SU-DHL-6 (cell line): ENCODE data around the gene KRTAP19-2.

Source experiments
- H2AFZ ChIP-seq: fragments of 200-600 bp; sonication (generic); 2 replicates; pipeline ENCODE4 v1.6.1; 2014; ENCODE audit warnings: low read depth, mild to moderate bottlenecking, moderate library complexity, mixed read lengths, antibody characterized with exemption, low read length; ENCODE audit not compliant: severe bottlenecking
- H3F3A ChIP-seq: fragments of 200-600 bp; shearing (Covaris generic); 2 replicates; pipeline ENCODE4 v1.6.0; 2016; ENCODE audit warnings: antibody characterized with exemption, mild to moderate bottlenecking; ENCODE audit not compliant: insufficient read depth
- H3K27ac ChIP-seq: fragments of 200-600 bp; sonication (generic); 2 replicates; pipeline ENCODE4 v1.5.1; 2016; ENCODE audit warnings: low read depth, mild to moderate bottlenecking, low read length, moderate library complexity, mixed read lengths
- H3K27me3 ChIP-seq: fragments of 200-600 bp; sonication (generic), shearing (Covaris generic); 2 replicates; pipeline ENCODE4 v1.6.0; 2014; ENCODE audit warnings: mild to moderate bottlenecking, low read length
- H3K36me3 ChIP-seq: fragments of 200-600 bp; sonication (generic); 2 replicates; pipeline ENCODE4 v1.6.1; 2014; ENCODE audit warnings: mild to moderate bottlenecking, low read length, mixed read lengths
- H3K4me2 ChIP-seq: fragments of 300-600, 200-600 bp; shearing (Covaris generic), sonication (generic); 2 replicates; pipeline ENCODE4 v1.6.0; 2014; ENCODE audit warnings: low read length, low read depth, mild to moderate bottlenecking; ENCODE audit not compliant: poor library complexity, severe bottlenecking
- H3K4me3 ChIP-seq: fragments of 200-600 bp; sonication (generic); 2 replicates; pipeline ENCODE4 v1.5.1; 2014; ENCODE audit warnings: antibody characterized with exemption, low read length, mild to moderate bottlenecking, mixed read lengths; ENCODE audit not compliant: insufficient read depth, poor library complexity, severe bottlenecking
- H3K79me2 ChIP-seq: fragments of 200-600 bp; sonication (generic); 2 replicates; pipeline ENCODE4 v1.6.1; 2014; ENCODE audit warnings: mild to moderate bottlenecking, low read length, moderate library complexity; ENCODE audit not compliant: insufficient read depth
- H3K9ac ChIP-seq: fragments of 200-600 bp; sonication (generic); 2 replicates; pipeline ENCODE4 v1.7.0; 2014; ENCODE audit warnings: mild to moderate bottlenecking, low read length
- H3K9me2 ChIP-seq: fragments of 200-600 bp; sonication (generic); replicated peaks from 2 replicates; pipeline ENCODE4 v1.6.1; 2014; ENCODE audit warnings: low read length; ENCODE audit not compliant: insufficient read depth
- H3K9me3 ChIP-seq: fragments of 200-600 bp; sonication (generic); 2 replicates; pipeline ENCODE4 v1.6.1; 2014; ENCODE audit warnings: low read length, mixed read lengths; ENCODE audit not compliant: insufficient read depth
- H4K20me1 ChIP-seq: fragments of 200-600 bp; sonication (generic); 2 replicates; pipeline ENCODE4 v1.6.1; 2014; ENCODE audit warnings: low read depth, mild to moderate bottlenecking, antibody characterized with exemption, low read length, moderate library complexity, mixed read lengths
- EZH2phosphoT487 ChIP-seq: fragments of 200-600 bp; sonication (generic), shearing (Covaris generic); conservative IDR thresholded peaks from 2 replicates; pipeline ENCODE4 v1.6.1; 2018; ENCODE audit warnings: mild to moderate bottlenecking, antibody characterized with exemption, low read length, moderate library complexity, mixed read lengths
- TF ChIP-seq, protein P1 (sequence below): fragments of 200-600 bp; sonication (generic); IDR thresholded peaks from one replicate; pipeline ENCODE4 v1.5.1; 2017; ENCODE audit warnings: antibody characterized with exemption, mild to moderate bottlenecking, low read length, moderate library complexity; ENCODE audit not compliant: insufficient read depth, poor library complexity, severe bottlenecking

Gene KRTAP19-2

DNA sequence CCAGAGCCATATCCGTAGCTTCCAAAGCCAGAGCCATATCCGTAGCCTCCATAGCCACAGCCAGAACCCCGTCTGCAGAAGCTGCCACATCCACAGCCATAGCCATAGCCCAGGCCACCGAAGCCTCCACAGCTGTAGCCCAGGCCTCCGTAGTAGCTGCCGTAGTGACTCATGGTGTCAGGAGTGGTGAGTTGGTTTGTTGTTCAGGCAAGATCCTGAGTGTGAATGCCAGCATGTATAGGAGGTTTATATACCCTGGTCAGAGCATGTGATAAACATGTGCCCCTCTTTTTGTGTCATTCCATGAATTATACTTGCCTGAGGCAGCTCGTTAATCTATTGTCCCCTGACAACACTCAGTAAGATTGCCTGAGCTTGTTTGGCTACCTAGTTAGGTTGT, 7.1 kb downstream of the KRTAP19-2 start, which contains the start of gene KRTAP19-1:
Gene KRTAP19-1, minus strand, starts transcription at position 223 of the 400 bp plus-strand sequence. Its CDS starts 50 bp downstream, at position 173.
- Histone ChIP-seq H4K20me1 (no peaks in the 10 kb centered on the region), H3K79me2 (no peaks in the 10 kb centered on the region), H3K9me3 (no peaks in the 10 kb centered on the region), H3K36me3 (no peaks in the 10 kb centered on the region), H3K27ac (no peak within 1 kb of the TSS), H3K4me2 (no peak within 1 kb of the TSS), H2AFZ (no peak within 1 kb of the TSS), H3K9me2 (no peaks in the 10 kb centered on the region), H3F3A (no peaks in the 10 kb centered on the region), H3K27me3 (no peaks in the 10 kb centered on the region), H3K4me3 (no peak within 1 kb of the TSS), H3K9ac (no peak within 1 kb of the TSS)
- no peak for TF ChIP-seq EZH2phosphoT487
- TF ChIP-seq, protein P1, sequence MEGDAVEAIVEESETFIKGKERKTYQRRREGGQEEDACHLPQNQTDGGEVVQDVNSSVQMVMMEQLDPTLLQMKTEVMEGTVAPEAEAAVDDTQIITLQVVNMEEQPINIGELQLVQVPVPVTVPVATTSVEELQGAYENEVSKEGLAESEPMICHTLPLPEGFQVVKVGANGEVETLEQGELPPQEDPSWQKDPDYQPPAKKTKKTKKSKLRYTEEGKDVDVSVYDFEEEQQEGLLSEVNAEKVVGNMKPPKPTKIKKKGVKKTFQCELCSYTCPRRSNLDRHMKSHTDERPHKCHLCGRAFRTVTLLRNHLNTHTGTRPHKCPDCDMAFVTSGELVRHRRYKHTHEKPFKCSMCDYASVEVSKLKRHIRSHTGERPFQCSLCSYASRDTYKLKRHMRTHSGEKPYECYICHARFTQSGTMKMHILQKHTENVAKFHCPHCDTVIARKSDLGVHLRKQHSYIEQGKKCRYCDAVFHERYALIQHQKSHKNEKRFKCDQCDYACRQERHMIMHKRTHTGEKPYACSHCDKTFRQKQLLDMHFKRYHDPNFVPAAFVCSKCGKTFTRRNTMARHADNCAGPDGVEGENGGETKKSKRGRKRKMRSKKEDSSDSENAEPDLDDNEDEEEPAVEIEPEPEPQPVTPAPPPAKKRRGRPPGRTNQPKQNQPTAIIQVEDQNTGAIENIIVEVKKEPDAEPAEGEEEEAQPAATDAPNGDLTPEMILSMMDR = no peak

DNA sequence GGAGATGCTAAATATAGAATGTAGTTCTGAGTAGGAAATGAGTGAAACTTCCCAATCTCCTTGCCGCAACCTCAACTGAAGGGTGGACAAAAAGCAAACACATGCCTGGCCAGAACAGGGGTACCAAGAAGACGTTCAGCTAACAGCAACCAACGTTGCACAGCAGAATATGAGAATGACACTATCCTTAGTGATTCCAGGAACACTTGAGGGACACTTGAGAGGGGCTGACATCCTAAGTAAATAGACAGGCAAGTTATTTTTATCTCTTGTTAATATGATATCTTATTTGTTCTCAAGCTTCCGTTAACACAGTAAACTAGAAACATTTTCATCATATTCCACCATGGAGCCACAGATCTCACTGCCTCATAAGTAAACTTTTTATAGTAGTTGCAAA, 8.0 kb downstream of the KRTAP19-2 start:
- Histone ChIP-seq H3K9me2 (no peaks in the 10 kb centered on the region), H3K36me3 (no peaks in the 10 kb centered on the region), H3K79me2 (no peaks in the 10 kb centered on the region), H3K9me3 (no peaks in the 10 kb centered on the region), H3K4me2 (no peak overlapping the region), H3K27ac (no peak overlapping the region), H3K4me3 (no peak overlapping the region), H3F3A (no peaks in the 10 kb centered on the region), H3K27me3 (no peaks in the 10 kb centered on the region), H2AFZ (no peak overlapping the region), H3K9ac (no peak overlapping the region), H4K20me1 (no peaks in the 10 kb centered on the region)
- TF ChIP-seq, protein P1 = no peak
- TF ChIP-seq EZH2phosphoT487 = no peak

DNA sequence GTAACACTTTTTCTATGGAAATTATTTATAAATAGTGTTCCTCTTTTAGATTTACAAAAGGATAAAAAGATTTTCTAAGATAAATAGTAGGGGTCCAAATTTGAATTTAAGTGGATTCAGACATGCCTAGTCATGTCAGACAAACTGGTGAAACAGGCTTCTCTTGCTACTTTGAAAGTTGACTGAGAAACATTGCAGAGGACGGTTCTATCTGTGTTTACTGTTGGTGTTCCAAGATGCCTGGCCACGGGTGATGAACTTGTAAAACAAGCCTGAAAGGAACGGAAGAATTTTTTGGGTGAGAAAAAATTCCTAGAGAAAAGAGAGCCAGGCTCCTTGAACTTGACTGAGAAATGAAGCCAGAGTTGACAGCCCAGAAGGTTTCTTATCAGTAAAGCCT, 9.2 kb downstream of the KRTAP19-2 start:
- H3K36me3 ChIP-seq = no peaks in the 10 kb centered on the region
- no peaks in the 10 kb centered on the region for H3K79me2 ChIP-seq
- no peak overlapping the region for H2AFZ ChIP-seq
- no peaks in the 10 kb centered on the region for H3K9me2 ChIP-seq
- H3K27ac ChIP-seq = no peak overlapping the region
- H3F3A ChIP-seq = no peaks in the 10 kb centered on the region
- H3K27me3 ChIP-seq = no peaks in the 10 kb centered on the region
- H3K9me3 ChIP-seq = no peaks in the 10 kb centered on the region
- H3K9ac ChIP-seq = no peak overlapping the region
- TF ChIP-seq, protein P1 = no peak
- no peak for TF ChIP-seq EZH2phosphoT487
- H4K20me1 ChIP-seq = no peaks in the 10 kb centered on the region
- H3K4me3 ChIP-seq = no peak overlapping the region
- no peak overlapping the region for H3K4me2 ChIP-seq
